ENCODE results near the gene PDE4DIP.
"Not testable (repeated sequence)": the region's sequence is repeated elsewhere in the genome, so short reads cannot be mapped to it uniquely, and the experiment has no call there.

The PDE4DIP gene

GRCh38 chr1:148874408-148875388 lies 30.5 kb downstream of the PDE4DIP start:
- DNase-seq (ENCODE audit: low spot score) = not testable (repeated sequence)

- DNase-seq (ENCODE audit: low spot score) = not testable (repeated sequence)
Observed at GRCh38 chr1:148879812-148880416, 35.7 kb downstream of the PDE4DIP start.

GRCh38 chr1:148881261-148881660 lies 37.0 kb downstream of the PDE4DIP start:
- not testable (repeated sequence) for DNase-seq (ENCODE audit: low spot score)

- not testable (repeated sequence) for DNase-seq (ENCODE audit: low spot score)
Observed at GRCh38 chr1:148885219-148885618, 41.0 kb downstream of the PDE4DIP start.

GRCh38 chr1:148886293-148886692 lies 42.1 kb downstream of the PDE4DIP start:
- DNase-seq (ENCODE audit: low spot score) = not testable (repeated sequence)

GRCh38 chr1:148888597-148888996 lies 44.4 kb downstream of the PDE4DIP start:
- not testable (repeated sequence) for DNase-seq (ENCODE audit: low spot score)

- not testable (repeated sequence) for DNase-seq (ENCODE audit: low spot score)
Observed at GRCh38 chr1:148889267-148890074, 45.2 kb downstream of the PDE4DIP start.

GRCh38 chr1:148890075-148890568 lies 45.9 kb downstream of the PDE4DIP start:
- DNase-seq (ENCODE audit: low spot score) = not testable (repeated sequence)

- not testable (repeated sequence) for DNase-seq (ENCODE audit: low spot score)
Observed at GRCh38 chr1:148894360-148895352, 50.4 kb downstream of the PDE4DIP start.

GRCh38 chr1:148900026-148900425 lies 55.8 kb downstream of the PDE4DIP start:
- not testable (repeated sequence) for DNase-seq (ENCODE audit: low spot score)

GRCh38 chr1:148900691-148901090 lies 56.5 kb downstream of the PDE4DIP start:
- not testable (repeated sequence) for DNase-seq (ENCODE audit: low spot score)

GRCh38 chr1:148901150-148901952 lies 57.1 kb downstream of the PDE4DIP start:
- DNase-seq (ENCODE audit: low spot score) = not testable (repeated sequence)

GRCh38 chr1:148901953-148902341 lies 57.7 kb downstream of the PDE4DIP start:
- not testable (repeated sequence) for DNase-seq (ENCODE audit: low spot score)

GRCh38 chr1:148909219-148909826 lies 65.1 kb downstream of the PDE4DIP start:
- not testable (repeated sequence) for DNase-seq (ENCODE audit: low spot score)

- not testable (repeated sequence) for DNase-seq (ENCODE audit: low spot score)
Observed at GRCh38 chr1:148911303-148911928, 67.2 kb downstream of the PDE4DIP start.

GRCh38 chr1:148916222-148916621 lies 72.0 kb downstream of the PDE4DIP start:
- DNase-seq (ENCODE audit: low spot score) = not testable (repeated sequence)

GRCh38 chr1:148916695-148917348 lies 72.6 kb downstream of the PDE4DIP start:
- DNase-seq (ENCODE audit: low spot score) = not testable (repeated sequence)

GRCh38 chr1:148918836-148919447 lies 74.7 kb downstream of the PDE4DIP start:
- not testable (repeated sequence) for DNase-seq (ENCODE audit: low spot score)
